Stimulated activated effector memory CD8-positive, alpha-beta T cell treated with anti-CD3 and anti-CD28 coated beads, Interleukin-12 subunit alpha, Interleukin-12 subunit beta, amount 100 ng/mL, for 72 hours (primary cell): ENCODE data around the gene USF1.
"Not testable (repeated sequence)": the region's sequence is repeated elsewhere in the genome, so short reads cannot be mapped to it uniquely, and the experiment has no call there.

Source experiments
- ATAC-seq: fragments of 150-1000 bp; cut with Tn5 transposase; 2 replicates; pipeline ENCODE4 v1.10.0; 2021
- DNase-seq, 2 donors: peaks; one replicate each; pipeline ENCODE4 v3.0.0; 2021 to 2022; ENCODE audit warnings: low spot score in 2 of 2
- H3K27ac Mint-ChIP-seq: one replicate; pipeline ENCODE4 v1.8.0; 2022; ENCODE audit warnings: mild to moderate bottlenecking, mixed read lengths
- H3K36me3 Mint-ChIP-seq: one replicate; pipeline ENCODE4 v1.8.0; 2022; ENCODE audit warnings: mild to moderate bottlenecking, mixed read lengths
- H3K4me1 Mint-ChIP-seq: one replicate; pipeline ENCODE4 v1.8.0; 2022; ENCODE audit warnings: mixed read lengths
- H3K4me3 Mint-ChIP-seq: one replicate; pipeline ENCODE4 v1.8.0; 2022; ENCODE audit warnings: mild to moderate bottlenecking, mixed read lengths
- H3K9me3 Mint-ChIP-seq: one replicate; pipeline ENCODE4 v1.8.0; 2022; ENCODE audit warnings: mixed read lengths

Gene USF1

DNA sequence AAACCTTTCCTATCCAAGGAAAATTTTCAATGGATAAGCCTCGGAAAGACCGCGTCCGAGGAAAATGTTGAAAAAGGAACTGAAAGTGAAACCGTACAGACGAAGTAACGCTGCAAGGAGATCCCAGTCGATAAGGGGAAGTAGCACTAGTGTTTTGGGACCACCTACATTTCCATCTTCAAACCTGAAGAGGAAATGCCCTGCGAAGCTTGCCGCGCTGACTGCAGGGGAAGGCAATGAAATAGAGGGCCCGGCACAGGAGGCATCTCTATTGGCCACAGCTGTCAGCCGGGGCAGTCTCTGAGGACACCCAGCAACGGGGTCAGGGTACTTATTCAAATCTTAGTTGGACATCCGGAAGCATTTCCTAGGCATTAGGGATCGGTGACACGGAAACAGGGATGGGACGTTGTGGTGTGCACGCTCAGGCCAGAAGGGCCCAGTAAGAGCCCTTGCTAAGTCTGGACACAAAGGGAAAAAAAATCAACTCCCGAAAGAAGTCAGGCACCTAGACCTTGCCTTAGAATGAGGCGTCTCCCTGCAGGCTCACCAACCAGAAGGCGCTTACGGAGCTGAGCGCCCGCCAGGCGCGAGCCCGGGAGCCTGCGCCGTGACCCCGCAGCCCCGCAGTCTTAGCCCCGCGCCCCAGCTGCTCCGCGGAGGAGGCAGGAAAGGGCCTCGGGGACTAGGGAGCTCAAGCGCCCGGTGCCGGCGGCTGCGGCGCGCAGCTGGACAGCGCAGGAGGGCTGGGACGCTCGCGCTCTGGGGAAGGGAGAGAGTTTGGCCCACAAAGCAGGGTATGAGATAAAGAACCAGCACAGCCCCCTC is 655 bp downstream of the USF1 start:
- no peaks in the 10 kb centered on the region for H3K9me3 Mint-ChIP-seq
- ATAC-seq: peak; percentile 66
- peaks cover 68% of the 10 kb centered on the region for H3K4me1 Mint-ChIP-seq
- H3K4me3 Mint-ChIP-seq: peak overlapping the region; percentile 85
- H3K27ac Mint-ChIP-seq: peak overlapping the region; percentile 99
- DNase-seq: peak; percentile 41 to 85
- H3K36me3 Mint-ChIP-seq: peaks cover 94% of the 10 kb centered on the region

DNA sequence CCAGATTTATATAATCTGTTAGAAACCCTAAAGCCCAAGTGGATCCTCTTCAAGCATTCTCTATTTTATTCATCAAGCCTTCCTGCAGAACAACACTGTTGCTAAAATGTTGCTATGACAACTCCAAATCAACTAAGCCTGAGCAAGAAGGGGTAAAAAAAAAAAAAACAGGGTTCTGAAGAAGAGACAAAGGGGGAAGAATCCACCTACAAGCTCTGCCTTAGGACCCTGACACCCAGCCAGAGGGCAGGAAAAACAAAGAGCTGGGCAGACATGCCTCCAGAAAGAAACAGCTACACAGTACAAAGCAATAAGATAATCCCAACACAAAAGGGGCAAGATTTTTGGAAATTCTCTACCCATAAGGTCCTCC is 1.3 kb downstream of the USF1 start:
- peaks cover 94% of the 10 kb centered on the region for H3K36me3 Mint-ChIP-seq

DNA sequence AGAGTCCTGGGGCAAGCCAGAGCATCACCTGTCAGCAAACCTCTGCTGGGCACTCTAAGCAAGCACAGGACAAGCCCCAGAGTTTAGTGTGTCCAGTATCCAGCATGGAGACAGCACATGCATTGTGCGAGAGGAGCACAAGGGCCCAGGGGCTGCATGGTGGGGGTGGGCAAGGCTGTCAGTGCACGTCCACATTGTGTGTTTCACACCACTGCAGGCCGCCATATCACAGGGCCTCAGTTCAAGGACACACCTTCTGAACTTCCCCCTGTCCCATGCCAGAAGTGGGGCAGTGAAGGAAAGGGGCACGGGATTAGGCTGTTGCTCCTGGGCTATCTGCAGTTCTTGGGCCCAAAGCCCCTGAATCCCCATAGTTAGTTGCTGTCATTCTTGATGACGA is 6.2 kb downstream of the USF1 start:
- Mint-ChIP-seq H3K27ac (peak overlapping the region; percentile 92), H3K9me3 (no peaks in the 10 kb centered on the region), H3K4me3 (peak overlapping the region; percentile 91), H3K4me1 (peaks cover 57% of the 10 kb centered on the region), H3K36me3 (peaks cover 75% of the 10 kb centered on the region)
- DNase-seq: no peak
- ATAC-seq: no peak

More for the DNA sequence above, 1.3 kb downstream of the USF1 start:
- H3K4me3 Mint-ChIP-seq: peak overlapping the region; percentile 85
- ATAC-seq: no peak
- peaks cover 74% of the 10 kb centered on the region for H3K4me1 Mint-ChIP-seq
- peak overlapping the region; percentile 99 for H3K27ac Mint-ChIP-seq
- no peaks in the 10 kb centered on the region for H3K9me3 Mint-ChIP-seq
- DNase-seq: no peak

DNA sequence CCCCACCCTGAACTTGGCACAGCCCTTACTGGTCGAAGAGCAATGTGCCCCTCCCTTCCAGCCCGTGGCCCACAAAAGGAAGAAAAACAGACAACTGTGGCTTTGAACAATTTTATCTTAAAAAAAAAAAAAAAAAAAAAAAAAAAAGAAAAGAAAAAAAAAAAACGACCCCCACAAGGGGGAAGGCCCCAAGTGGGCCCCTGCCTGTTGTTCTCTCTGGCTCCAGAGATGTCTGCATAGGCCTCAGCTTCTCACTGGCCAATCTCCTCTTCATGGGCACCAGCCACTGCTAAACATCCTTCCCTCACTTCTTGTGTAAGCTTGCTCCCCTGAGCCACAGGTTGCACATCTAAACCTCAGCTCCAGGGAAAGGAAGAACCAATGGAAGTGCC is 6.6 kb downstream of the USF1 start:
- H3K4me3 Mint-ChIP-seq: peak overlapping the region; percentile 91
- peaks cover 53% of the 10 kb centered on the region for H3K4me1 Mint-ChIP-seq
- H3K36me3 Mint-ChIP-seq: peaks cover 71% of the 10 kb centered on the region
- DNase-seq (no peak), ATAC-seq (no peak)
- H3K27ac Mint-ChIP-seq: peak overlapping the region; percentile 92
- H3K9me3 Mint-ChIP-seq: no peaks in the 10 kb centered on the region

DNA sequence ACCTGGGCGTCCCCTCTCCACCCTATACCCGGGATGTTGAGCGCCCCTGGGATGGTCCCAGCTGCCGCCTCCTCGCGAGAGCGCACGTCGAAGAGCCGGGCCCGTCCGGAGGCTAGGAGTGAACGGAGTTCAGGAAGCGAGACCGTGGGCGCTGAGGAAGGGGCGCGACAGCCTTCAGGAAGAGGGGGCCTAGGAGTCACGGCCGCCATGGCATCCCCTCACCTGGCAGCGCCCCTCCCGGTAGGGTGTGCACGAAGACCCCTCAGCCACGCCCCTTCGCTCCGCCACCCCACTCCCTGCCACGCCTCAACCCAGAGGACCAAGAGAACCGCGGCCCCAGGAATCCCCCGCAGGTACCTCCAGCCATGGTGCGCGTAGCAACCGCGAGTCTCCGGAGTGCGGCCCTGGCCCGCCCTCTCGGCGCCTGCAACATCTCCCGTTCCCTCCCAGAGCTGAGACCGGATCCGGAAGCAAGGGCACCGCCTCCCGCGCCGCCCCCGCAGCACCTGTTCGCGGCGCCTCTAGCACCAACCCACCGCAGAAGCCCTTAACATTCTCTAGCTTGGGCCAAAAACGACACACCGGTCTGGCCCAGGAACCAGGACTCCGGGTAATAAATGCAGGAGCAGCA is 7.1 kb downstream of the USF1 start, which contains the start of gene TSTD1:
TSS of gene TSTD1 (minus strand) at position 442 of the 631 bp plus-strand sequence. CDS start at position 367, 75 bp downstream.
- H3K4me3 Mint-ChIP-seq: peak within 1 kb of the TSS; percentile 91
- no peaks in the 10 kb centered on the region for H3K9me3 Mint-ChIP-seq
- peak; percentile 93 for ATAC-seq
- peak within 1 kb of the TSS; percentile 92 for H3K27ac Mint-ChIP-seq
- H3K4me1 Mint-ChIP-seq: peaks cover 51% of the 10 kb centered on the region
- peak; percentile 67 to 90 for DNase-seq
- H3K36me3 Mint-ChIP-seq: peaks cover 66% of the 10 kb centered on the region

DNA sequence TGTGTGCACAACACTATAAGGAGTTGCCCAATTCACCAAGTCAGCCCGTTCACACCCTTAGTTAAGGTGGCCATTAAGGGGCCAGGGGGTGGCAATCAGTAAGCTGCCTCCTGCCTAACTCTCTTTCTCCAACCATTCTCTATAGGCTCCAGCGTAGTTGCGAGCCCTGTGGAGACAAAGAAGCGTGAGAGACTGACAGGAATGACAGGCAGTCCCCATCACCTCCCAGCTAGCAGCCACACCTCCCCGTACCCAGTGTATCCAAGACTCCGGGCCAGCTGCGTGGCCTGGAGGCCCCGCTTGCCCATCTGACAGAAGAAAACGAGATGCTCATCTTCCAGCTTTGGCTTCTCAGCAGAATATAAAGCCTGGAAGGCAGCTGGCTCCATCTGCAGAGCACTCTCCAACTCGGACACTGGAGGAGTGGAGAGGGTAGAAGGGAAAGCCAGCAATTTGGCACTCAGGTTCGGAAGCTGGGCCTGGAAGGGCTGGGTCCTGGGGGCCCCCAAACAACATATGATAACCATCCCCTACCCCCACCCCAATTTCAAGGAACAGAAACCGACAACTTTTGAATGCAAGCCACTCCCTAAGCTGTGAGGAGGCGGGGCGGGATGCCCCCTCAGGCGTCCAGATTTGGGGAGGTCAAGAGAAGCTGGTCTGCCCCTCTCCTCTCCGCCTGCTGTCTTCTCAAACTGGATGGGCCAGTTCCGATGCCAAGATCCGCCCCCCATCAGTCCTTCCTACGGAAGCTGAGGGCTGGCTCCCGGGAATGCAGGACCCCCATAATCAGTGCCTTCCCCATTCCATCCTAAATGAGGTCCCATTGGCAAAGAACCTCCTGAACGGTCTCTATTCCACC is 7.9 kb downstream of the USF1 start:
- Mint-ChIP-seq H3K4me1 (peaks cover 49% of the 10 kb centered on the region), H3K36me3 (peaks cover 64% of the 10 kb centered on the region), H3K4me3 (peak overlapping the region; percentile 91), H3K9me3 (no peaks in the 10 kb centered on the region), H3K27ac (peak overlapping the region; percentile 92)
- ATAC-seq: no peak
- no peak for DNase-seq

DNA sequence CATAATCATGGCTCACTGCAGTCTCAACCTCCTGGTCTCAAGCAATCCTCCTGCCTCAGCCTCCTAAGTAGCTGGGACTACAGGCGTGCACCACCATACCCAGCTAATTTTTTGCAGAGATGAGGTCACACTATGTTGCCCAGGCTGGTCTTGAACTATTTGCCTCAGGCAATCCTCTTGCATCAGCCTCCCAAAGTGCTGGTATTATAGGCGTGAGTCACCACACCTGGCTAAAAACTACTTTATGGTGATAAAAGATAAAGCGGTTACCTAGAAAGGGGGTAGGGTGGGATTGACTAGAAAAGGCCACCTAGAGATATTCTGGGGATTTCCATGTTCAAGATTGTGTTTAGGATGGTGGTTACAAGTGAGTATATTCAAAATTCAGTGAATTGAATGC is 12.0 kb downstream of the USF1 start:
- Mint-ChIP-seq H3K27ac (no peak overlapping the region), H3K36me3 (peaks cover 26% of the 10 kb centered on the region), H3K9me3 (no peaks in the 10 kb centered on the region), H3K4me1 (peaks cover 31% of the 10 kb centered on the region), H3K4me3 (no peak overlapping the region)
- ATAC-seq: peak; percentile 35
- DNase-seq: no peak

DNA sequence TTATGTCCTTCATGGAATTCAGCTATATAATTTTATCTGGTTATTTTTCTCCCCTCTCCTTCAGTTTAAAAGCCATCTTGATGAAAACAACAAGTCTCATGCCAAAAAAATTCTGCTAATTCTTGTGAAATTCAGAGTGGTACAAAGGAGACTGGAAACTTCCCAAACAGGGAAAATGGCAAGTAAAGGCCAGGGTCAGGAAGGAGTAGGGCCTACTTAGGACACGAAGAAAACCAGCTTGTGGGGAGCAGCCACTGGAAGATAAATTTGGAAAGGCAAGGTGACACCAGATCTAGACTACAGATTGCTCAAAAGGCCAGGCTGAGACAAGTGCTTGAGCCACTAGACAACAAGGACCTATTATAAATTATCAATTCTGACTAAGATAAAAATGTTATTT is 13.4 kb downstream of the USF1 start:
- Mint-ChIP-seq H3K27ac (peak overlapping the region; percentile 4), H3K36me3 (peaks cover 14% of the 10 kb centered on the region), H3K4me1 (peaks cover 19% of the 10 kb centered on the region), H3K4me3 (peak overlapping the region; percentile 2), H3K9me3 (no peaks in the 10 kb centered on the region)
- DNase-seq (no peak), ATAC-seq (no peak)

DNA sequence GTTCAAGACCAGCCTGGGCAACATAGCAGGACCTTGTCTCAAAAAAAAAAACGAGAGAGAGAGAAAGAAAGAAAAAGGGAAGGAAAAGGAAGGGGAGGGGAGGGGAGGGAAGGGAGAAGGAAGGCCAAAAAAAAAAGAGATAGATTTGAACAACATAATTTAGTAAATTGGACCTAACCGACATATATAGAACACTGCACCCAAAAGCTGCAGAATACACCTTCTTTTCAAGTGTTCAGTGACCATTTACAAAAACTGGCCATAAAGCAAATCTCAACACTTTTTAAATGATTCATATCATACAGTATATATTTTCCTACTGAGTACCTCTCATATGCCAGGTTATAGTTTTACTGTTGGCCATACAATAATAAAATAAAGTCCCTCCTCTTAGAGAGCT is 13.9 kb downstream of the USF1 start:
- Mint-ChIP-seq H3K36me3 (peaks cover 13% of the 10 kb centered on the region), H3K4me1 (peaks cover 22% of the 10 kb centered on the region), H3K4me3 (no peak overlapping the region), H3K9me3 (no peaks in the 10 kb centered on the region), H3K27ac (peak overlapping the region; percentile 84)
- DNase-seq: no peak
- no peak for ATAC-seq

DNA sequence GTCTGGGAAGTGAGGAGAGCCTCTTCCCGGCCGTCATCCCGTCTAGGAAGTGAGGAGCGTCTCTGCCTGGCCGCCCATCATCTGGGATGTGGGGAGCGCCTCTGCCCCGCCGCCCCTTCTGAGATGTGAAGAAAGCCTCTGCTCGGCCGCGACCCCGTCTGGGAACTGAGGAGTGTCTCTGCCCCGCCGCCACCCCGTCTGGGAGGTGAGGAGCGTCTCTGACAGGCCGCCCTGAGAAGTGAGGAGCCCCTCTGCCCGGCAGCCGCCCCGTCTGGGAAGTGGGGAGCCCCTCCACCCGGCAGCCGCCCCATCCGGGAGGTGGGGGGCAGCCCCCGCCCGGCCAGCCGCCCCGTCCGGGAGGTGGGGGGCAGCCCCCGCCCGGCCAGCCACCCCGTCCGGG is 16.3 kb downstream of the USF1 start:
- DNase-seq, H3K9me3 Mint-ChIP-seq, ATAC-seq, H3K4me3 Mint-ChIP-seq, H3K27ac Mint-ChIP-seq: not testable (repeated sequence)
- H3K4me1 Mint-ChIP-seq: peaks cover 36% of the 10 kb centered on the region
- H3K36me3 Mint-ChIP-seq: peaks cover 13% of the 10 kb centered on the region

DNA sequence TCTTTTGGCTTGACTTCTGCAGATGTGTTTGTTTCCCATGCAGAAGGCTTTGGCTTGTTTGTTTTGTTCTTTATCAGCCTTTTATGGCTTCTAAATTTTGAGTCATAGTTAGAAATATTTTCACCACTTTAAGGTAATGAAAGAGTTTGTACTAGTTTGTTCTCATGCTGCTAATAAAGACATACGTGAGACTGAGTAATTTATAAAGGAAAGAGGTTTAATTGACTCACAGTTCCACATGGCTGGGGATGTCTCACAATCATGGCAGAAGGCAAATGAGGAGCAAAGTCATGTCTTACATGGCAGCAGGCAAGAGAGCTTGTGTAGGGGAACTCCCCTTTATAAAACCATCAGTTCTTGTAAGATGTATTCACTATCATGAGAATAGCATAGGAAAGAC is 18.8 kb downstream of the USF1 start:
- H3K4me1 Mint-ChIP-seq: peaks cover 39% of the 10 kb centered on the region
- not testable (repeated sequence) for H3K9me3 Mint-ChIP-seq, DNase-seq
- H3K36me3 Mint-ChIP-seq: peaks cover 13% of the 10 kb centered on the region
- H3K27ac Mint-ChIP-seq: peak overlapping the region; percentile 12
- peak; percentile 87 for ATAC-seq
- H3K4me3 Mint-ChIP-seq: peak overlapping the region; percentile 8

DNA sequence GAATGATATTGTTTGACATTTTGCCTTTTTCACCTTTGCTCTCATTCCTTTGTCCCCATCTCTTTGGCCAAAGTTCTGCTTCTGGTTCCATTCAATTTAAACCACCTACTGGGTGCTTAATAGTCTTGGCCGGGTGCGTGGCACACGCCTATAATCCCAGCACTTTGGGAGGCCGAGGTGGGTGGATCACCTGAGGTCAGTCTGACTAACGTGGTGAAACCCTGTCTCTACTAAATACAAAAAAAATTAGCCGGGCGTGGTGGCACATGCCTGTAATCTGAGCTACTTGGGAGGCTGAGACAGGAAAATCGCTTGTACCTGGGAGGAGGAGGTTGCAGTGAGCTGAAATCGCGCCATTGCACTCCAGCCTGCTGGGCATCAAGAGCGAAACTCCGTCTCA is 23.3 kb downstream of the USF1 start:
- not testable (repeated sequence) for H3K9me3 Mint-ChIP-seq, DNase-seq, H3K36me3 Mint-ChIP-seq, H3K27ac Mint-ChIP-seq, ATAC-seq
- peaks cover 76% of the 10 kb centered on the region for H3K4me1 Mint-ChIP-seq
- peak overlapping the region; percentile 84 for H3K4me3 Mint-ChIP-seq

DNA sequence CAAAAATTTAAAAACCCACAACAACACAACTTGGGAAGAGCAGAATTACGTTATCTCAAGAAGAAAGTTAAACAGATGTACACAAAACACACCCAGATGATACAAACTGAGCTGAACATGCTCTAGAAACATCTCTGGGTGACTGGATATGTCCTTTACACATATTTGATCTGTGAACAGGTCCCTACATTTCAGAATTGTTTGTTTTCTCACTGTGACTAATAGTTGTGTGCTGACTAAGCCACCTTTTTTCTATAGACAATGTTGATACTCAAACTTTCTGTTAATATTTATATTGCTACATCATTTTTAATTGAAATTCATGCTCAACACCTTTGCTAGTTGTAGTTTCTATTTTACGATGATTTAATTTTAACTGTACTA is 23.8 kb downstream of the USF1 start:
- Mint-ChIP-seq H3K9me3 (no peaks in the 10 kb centered on the region), H3K27ac (no peak overlapping the region), H3K4me1 (peaks cover 75% of the 10 kb centered on the region), H3K36me3 (peaks cover 5% of the 10 kb centered on the region), H3K4me3 (peak overlapping the region; percentile 84)
- DNase-seq: no peak
- ATAC-seq: peak; percentile 70

DNA sequence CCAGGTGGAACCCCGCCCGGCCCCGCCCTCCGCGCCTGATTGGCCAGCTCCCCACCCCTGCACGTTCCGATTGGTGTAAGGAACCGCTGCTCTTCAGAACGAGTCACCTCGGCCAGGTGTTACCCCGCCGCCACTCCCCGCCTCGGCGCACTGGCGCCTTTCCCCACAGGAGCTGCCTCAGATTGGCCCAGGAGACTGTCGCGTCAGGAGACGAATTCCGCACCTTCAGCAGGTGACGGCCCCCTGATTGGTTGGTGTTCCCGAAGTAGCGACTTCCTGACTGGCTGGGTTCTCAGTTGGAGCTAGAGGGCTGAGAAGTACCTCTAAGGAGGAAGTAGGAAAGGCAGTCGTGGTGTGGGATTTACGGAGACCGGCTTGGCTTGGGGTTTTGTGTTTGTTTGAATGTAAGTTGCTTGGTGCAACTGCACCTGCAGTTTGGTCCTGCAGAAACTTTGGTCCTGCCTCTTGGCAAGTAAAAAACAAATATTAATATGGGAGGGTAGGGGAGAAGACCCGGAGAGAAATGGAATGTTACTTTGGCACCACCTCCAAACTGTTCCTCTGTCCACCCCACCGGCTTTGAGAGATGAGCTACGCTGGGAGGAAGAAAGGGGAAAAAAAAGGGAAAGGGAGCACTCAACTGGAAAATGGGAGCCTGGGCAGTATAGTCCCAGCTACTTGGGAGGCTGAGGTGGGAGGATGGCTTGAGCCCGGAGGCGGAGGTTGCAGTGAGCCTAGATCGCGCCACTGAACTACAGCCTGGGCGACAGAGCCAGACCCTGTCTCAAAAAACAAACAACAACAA is 24.4 kb downstream of the USF1 start:
- peak overlapping the region; percentile 85 for H3K27ac Mint-ChIP-seq
- peak overlapping the region; percentile 84 for H3K4me3 Mint-ChIP-seq
- peaks cover 71% of the 10 kb centered on the region for H3K4me1 Mint-ChIP-seq
- H3K36me3 Mint-ChIP-seq: no peaks in the 10 kb centered on the region
- DNase-seq: peak; percentile 56 to 87
- no peaks in the 10 kb centered on the region for H3K9me3 Mint-ChIP-seq
- ATAC-seq: peak; percentile 94
